Astrocyte of the spinal cord (primary cell): ENCODE measurements around the gene ACVR1B.

Experiments
- DNase-seq: peaks from one replicate; pipeline ENCODE4 v3.0.0; 2011; ENCODE audit warnings: low read depth, low spot score
- H3K4me3 ChIP-seq: 2 replicates; pipeline ENCODE4 v1.5.1; 2011; ENCODE audit warnings: low read depth, mild to moderate bottlenecking, low read length, moderate library complexity
- CTCF ChIP-seq: IDR thresholded peaks from 2 replicates; pipeline ENCODE4 v1.5.1; 2012; ENCODE audit warnings: low read depth, mild to moderate bottlenecking, low read length, inconsistent platforms
- in situ Hi-C: cut with HindIII; loops from 2 replicates; pipeline ENCODE4 v1.10.0; 2017; ENCODE audit warnings: low sequenced_read_pairs

The ACVR1B gene

GRCh38 chr12:52022841-52023181, 71.3 kb downstream of the ACVR1B start:
- DNase-seq = no peak
- peak overlapping the region; percentile 41 for H3K4me3 ChIP-seq
- no peak for TF ChIP-seq CTCF
- in situ Hi-C loops = no loop called here

- TF ChIP-seq CTCF = peak; percentile 85
- peak; percentile 62 for DNase-seq
Observed at GRCh38 chr12:52023182-52023975, 71.9 kb downstream of the ACVR1B start.

GRCh38 chr12:52023976-52024688, 72.6 kb downstream of the ACVR1B start:
- no peak for DNase-seq
- peak overlapping the region; percentile 41 for H3K4me3 ChIP-seq
- TF ChIP-seq CTCF = no peak
- in situ Hi-C loops = no loop called here

More at GRCh38 chr12:52023182-52023975, 71.9 kb downstream of the ACVR1B start:
- in situ Hi-C loops = no loop called here
- peak overlapping the region; percentile 41 for H3K4me3 ChIP-seq

- in situ Hi-C loops = no loop called here
- TF ChIP-seq CTCF = no peak
- no peak overlapping the region for H3K4me3 ChIP-seq
- no peak for DNase-seq
Observed at GRCh38 chr12:52024845-52025230, 73.3 kb downstream of the ACVR1B start.

GRCh38 chr12:52026263-52026662, 74.8 kb downstream of the ACVR1B start:
- in situ Hi-C loops = no loop called here
- TF ChIP-seq CTCF = no peak
- no peak overlapping the region for H3K4me3 ChIP-seq

GRCh38 chr12:52027085-52027843, 75.8 kb downstream of the ACVR1B start:
- in situ Hi-C loops = no loop called here
- no peak overlapping the region for H3K4me3 ChIP-seq
- no peak for TF ChIP-seq CTCF
- DNase-seq = no peak

More at GRCh38 chr12:52026263-52026662, 74.8 kb downstream of the ACVR1B start:
- no peak for DNase-seq
